Measurements from ENCODE around the gene IRX6. TPM values are rescaled to one million over a fixed set of nuclear protein-coding genes. Genes with fewer than 3 reads are reported as not detected.

The IRX6 gene
- total RNA-seq, 1 experiment from 2014 or later: not detected

GRCh38 chr16:55369151-55369550, 45.1 kb downstream of the IRX6 start:
- Mint-ChIP-seq H3K27ac (ENCODE audit: low read depth, unreplicated experiment) (no peak overlapping the region), H3K4me3 (ENCODE audit: unreplicated experiment) (no peak overlapping the region), H3K36me3 (ENCODE audit: insufficient read depth, unreplicated experiment) (no peaks in the 10 kb centered on the region), H3K27me3 (ENCODE audit: insufficient read depth, unreplicated experiment) (no peaks in the 10 kb centered on the region), H3K9me3 (ENCODE audit: unreplicated experiment) (no peaks in the 10 kb centered on the region), H3K4me1 (ENCODE audit: insufficient read depth, unreplicated experiment) (peaks cover 4% of the 10 kb centered on the region)
- TF ChIP-seq, protein P1, sequence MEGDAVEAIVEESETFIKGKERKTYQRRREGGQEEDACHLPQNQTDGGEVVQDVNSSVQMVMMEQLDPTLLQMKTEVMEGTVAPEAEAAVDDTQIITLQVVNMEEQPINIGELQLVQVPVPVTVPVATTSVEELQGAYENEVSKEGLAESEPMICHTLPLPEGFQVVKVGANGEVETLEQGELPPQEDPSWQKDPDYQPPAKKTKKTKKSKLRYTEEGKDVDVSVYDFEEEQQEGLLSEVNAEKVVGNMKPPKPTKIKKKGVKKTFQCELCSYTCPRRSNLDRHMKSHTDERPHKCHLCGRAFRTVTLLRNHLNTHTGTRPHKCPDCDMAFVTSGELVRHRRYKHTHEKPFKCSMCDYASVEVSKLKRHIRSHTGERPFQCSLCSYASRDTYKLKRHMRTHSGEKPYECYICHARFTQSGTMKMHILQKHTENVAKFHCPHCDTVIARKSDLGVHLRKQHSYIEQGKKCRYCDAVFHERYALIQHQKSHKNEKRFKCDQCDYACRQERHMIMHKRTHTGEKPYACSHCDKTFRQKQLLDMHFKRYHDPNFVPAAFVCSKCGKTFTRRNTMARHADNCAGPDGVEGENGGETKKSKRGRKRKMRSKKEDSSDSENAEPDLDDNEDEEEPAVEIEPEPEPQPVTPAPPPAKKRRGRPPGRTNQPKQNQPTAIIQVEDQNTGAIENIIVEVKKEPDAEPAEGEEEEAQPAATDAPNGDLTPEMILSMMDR (IDR thresholded peaks at IDR 0.05; ENCODE audit: unreplicated experiment): no peak
- BruUV-seq (replicated peaks): no TSS peak
- DNase-seq (ENCODE audit: unreplicated experiment): no peak
- ChIA-PET CTCF (interaction anchor here (0.9 kb wide), 1 partner anchor 104 kb away, joined by 3 read pairs; no protein-coding TSS in a partner anchor), POLR2A (interaction anchor here (1.0 to 1.6 kb wide), 2 partner anchors 22 to 38 kb away, joined by 3 read pairs; no protein-coding TSS in a partner anchor)
- intact Hi-C loops (cut with micrococcal nuclease): no loop called here

DNA sequence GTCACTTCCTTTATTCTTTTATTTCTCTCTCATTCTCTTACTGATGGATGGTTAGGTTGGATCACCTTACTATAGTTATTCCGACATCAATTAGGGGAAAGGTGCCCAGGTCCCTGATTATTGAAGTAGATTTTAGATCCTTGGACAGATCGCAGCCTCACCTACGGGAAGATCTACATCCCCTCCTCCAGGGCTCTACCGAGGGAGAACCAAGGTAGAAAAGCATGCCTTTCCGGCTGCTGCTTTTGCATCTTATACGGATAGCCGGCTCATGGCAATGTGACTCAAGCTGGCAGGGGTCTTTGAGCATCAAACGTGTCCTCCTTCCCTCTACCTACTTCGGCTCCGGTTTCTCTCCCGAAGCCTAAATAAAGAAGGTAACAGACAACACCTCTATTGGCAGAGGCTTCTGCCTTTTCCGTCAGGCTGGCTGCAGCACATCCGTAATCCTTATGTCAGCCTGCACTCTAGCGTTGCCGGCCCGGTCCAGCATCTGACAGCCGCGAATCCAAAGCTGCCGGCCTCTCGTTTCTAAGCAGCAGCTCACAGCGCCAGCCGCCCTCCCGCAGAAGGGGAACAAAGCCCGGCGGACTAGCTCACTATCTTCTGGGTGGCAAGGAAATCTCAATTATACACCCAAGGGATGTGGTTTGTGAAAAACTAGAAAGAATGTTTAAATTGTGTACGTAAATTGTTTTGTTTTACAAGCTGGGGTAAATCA, 46.9 kb downstream of the IRX6 start:
- Mint-ChIP-seq H3K27me3 (ENCODE audit: insufficient read depth, unreplicated experiment) (no peaks in the 10 kb centered on the region), H3K4me3 (ENCODE audit: unreplicated experiment) (no peak overlapping the region), H3K27ac (ENCODE audit: low read depth, unreplicated experiment) (no peak overlapping the region), H3K4me1 (ENCODE audit: insufficient read depth, unreplicated experiment) (peaks cover 4% of the 10 kb centered on the region), H3K36me3 (ENCODE audit: insufficient read depth, unreplicated experiment) (no peaks in the 10 kb centered on the region), H3K9me3 (ENCODE audit: unreplicated experiment) (no peaks in the 10 kb centered on the region)
- TF ChIP-seq, protein P1 (IDR thresholded peaks at IDR 0.05; ENCODE audit: unreplicated experiment): no peak
- CTCF ChIA-PET: interaction anchor here (0.5 to 2.0 kb wide), 9 partner anchors 10 to 1420 kb away, joined by 3 to 10 read pairs (median 4); no protein-coding TSS in a partner anchor
- intact Hi-C loops (cut with micrococcal nuclease): no loop called here
- POLR2A ChIA-PET: interaction anchor here (0.6 to 1.3 kb wide), 6 partner anchors 8 to 441 kb away, joined by 3 to 4 read pairs (median 3); partner anchors contain the start of gene IRX5
- no TSS peak for BruUV-seq (replicated peaks)
- no peak for DNase-seq (ENCODE audit: unreplicated experiment)

DNA sequence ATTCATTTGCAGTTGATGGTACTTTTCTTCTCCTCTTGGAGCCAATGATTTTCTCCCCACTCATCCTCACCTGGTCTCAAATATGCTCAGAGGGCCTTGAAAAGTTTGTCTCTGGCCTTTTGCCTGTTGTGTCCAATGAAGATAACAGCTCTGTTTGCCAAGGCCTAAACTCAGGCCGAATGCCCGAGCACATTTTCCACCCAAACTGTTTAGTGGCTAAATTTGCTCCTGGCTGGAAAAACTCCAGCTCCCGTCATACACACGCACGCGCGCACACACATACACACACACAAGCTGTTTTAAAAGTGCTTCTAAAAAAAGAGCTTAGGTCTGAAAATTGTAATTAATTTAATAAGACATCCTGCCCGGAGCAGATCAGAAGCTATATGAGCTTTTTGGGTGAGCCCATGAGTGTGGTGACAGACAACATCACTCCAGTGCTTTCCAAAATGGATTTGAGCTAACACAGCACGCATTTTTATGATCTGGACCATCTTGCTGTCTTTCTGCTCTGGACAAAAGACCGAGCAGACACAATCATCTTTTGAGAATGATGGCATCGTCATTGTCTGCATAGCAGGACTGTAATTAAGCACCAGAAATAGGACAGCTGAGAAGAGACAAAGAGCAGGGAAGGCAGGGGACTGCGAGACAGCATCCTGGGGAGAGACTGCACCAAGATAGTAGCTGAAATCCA, 48.9 kb downstream of the IRX6 start:
- no peak for DNase-seq (ENCODE audit: unreplicated experiment)
- TF ChIP-seq, protein P1 (IDR thresholded peaks at IDR 0.05; ENCODE audit: unreplicated experiment): no peak
- BruUV-seq (replicated peaks): no TSS peak
- Mint-ChIP-seq H3K27ac (ENCODE audit: low read depth, unreplicated experiment) (no peak overlapping the region), H3K4me1 (ENCODE audit: insufficient read depth, unreplicated experiment) (peaks cover 3% of the 10 kb centered on the region), H3K36me3 (ENCODE audit: insufficient read depth, unreplicated experiment) (no peaks in the 10 kb centered on the region), H3K4me3 (ENCODE audit: unreplicated experiment) (no peak overlapping the region), H3K9me3 (ENCODE audit: unreplicated experiment) (no peaks in the 10 kb centered on the region), H3K27me3 (ENCODE audit: insufficient read depth, unreplicated experiment) (no peaks in the 10 kb centered on the region)
- ChIA-PET CTCF (interaction anchor here (0.6 to 2.0 kb wide), 5 partner anchors 12 to 509 kb away, joined by 3 to 10 read pairs (median 4); no protein-coding TSS in a partner anchor), POLR2A (interaction anchor here (1.3 kb wide), 1 partner anchor 13 kb away, joined by 3 read pairs; no protein-coding TSS in a partner anchor)
- intact Hi-C loops (cut with micrococcal nuclease): no loop called here

- Mint-ChIP-seq H3K27me3 (ENCODE audit: insufficient read depth, unreplicated experiment) (no peaks in the 10 kb centered on the region), H3K4me1 (ENCODE audit: insufficient read depth, unreplicated experiment) (no peaks in the 10 kb centered on the region), H3K9me3 (ENCODE audit: unreplicated experiment) (no peaks in the 10 kb centered on the region), H3K4me3 (ENCODE audit: unreplicated experiment) (no peak overlapping the region), H3K27ac (ENCODE audit: low read depth, unreplicated experiment) (no peak overlapping the region), H3K36me3 (ENCODE audit: insufficient read depth, unreplicated experiment) (no peaks in the 10 kb centered on the region)
- intact Hi-C loops (cut with micrococcal nuclease): no loop called here
- CTCF ChIA-PET: interaction anchor here (1.0 to 1.2 kb wide), 2 partner anchors 123 to 198 kb away, joined by 3 read pairs; no protein-coding TSS in a partner anchor
- no peak for DNase-seq (ENCODE audit: unreplicated experiment)
- POLR2A ChIA-PET: interaction anchor here (1.3 kb wide), 1 partner anchor 13 kb away, joined by 3 read pairs; no protein-coding TSS in a partner anchor
- TF ChIP-seq, protein P1 (IDR thresholded peaks at IDR 0.05; ENCODE audit: unreplicated experiment): no peak
- no TSS peak for BruUV-seq (replicated peaks)
Measured at GRCh38 chr16:55373489-55373832, 49.5 kb downstream of the IRX6 start.
